Measurements from ENCODE around the gene PRKG1.

GRCh38 chr10:52318136-52318701, 1243.9 kb downstream of the PRKG1 start:
- TF ChIP-seq EZH2 (IDR thresholded peaks at IDR 0.05; ENCODE audit: borderline replicate concordance, insufficient read depth, low read depth, low read length, poor library complexity, severe bottlenecking) (no peak), CTCF (IDR thresholded peaks at IDR 0.05) (no peak)

Data from B cell (primary cell).